OCI-M2 (cell line): Measurements from ENCODE around the gene BCO1.

ENCODE experiments used
- DNase-seq: peaks from one replicate; lab custom pipeline; 2025; ENCODE audit not compliant: unreplicated experiment; lab: John Stamatoyannopoulos, UW

Gene BCO1

DNA sequence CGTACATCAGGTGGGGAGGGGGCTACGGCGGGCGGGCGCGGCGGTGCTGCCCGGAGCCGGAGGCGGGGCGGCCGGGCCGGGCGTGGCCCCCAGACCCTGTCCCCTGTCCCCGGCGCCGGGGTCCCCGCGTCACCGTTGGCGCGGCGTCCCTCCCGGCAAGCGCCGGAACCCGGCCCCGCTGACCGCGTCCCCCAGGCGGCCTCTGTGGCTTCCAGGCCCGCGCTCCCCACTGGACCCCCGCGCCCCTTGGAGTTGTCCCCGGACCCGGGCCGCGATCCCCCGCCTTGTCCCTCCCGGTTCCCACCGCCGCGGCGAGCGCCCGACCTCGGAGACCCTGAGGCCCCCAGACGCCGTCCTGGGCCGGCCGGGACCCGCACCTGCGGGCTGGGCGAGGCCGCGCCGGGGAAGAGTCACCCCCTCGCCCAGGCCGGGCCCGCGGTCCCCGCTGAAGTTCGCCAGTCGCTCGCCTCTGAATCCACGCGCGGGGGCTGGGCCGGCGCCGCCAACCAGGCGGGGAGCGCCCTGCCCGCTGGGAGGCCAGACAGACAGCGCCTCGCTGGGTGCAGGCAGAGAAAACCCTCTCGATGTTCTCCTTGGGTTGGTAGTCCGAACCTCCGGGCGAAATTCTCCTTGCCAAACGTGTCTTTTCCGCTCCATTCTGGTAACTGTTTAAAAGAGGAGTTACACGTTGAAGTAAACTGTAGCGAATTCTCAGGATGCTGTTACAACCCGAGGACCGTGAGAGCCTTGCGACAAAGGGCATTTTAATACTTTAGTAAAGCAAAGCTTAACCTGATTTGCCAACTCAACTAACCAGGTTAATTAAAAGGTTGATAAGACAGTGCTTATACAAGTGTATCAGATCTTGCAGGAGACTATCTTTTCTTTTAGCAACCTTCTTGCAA, 77.0 kb downstream of the BCO1 start:
- DNase-seq: no peak

- no peak for DNase-seq
These were observed 77.6 kb downstream of the BCO1 start for GRCh38 chr16:81316176-81316496.

GRCh38 chr16:81318711-81319110, 80.2 kb downstream of the BCO1 start:
- DNase-seq: no peak

GRCh38 chr16:81319221-81319912, 80.9 kb downstream of the BCO1 start:
- no peak for DNase-seq

DNA sequence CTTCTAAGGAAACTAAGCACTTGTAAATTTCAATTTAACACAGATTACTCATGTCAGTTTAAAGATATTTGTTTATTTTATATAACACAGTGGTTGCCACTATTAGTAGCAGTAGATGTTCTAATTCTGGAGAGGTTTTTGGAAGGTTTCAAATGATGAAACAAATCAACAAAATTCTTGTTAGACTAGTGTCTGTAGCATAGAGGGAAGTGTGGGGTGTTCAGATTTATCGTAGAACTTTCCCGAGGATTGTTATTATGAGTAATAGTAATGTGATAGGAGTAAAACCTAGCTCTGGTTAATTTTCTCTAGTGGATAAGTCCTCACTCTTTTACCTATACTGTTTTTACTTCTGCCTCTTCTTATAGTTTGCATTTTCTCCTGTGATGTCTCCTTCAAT, 82.5 kb downstream of the BCO1 start:
- DNase-seq: no peak

DNA sequence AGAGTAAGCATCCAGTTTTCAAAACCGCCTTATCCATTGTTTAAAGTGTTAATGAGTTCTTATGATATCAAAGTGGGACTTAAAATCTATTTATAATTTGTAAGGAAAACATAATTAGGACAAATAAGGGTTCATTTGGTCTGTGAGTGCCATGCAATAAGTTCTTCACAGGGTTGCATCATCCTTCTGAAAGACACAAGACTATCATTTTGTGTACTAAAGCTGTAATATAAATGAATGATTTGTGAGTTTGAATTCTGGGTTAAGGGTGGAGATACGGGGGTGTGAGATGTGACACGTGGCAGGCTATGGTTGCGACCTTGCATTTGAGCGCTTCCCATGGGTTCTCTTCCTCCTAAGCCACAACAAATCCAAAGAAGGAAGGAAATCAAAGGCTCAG, 83.0 kb downstream of the BCO1 start:
- DNase-seq: no peak

GRCh38 chr16:81324808-81325207, 86.3 kb downstream of the BCO1 start:
- DNase-seq: no peak

DNA sequence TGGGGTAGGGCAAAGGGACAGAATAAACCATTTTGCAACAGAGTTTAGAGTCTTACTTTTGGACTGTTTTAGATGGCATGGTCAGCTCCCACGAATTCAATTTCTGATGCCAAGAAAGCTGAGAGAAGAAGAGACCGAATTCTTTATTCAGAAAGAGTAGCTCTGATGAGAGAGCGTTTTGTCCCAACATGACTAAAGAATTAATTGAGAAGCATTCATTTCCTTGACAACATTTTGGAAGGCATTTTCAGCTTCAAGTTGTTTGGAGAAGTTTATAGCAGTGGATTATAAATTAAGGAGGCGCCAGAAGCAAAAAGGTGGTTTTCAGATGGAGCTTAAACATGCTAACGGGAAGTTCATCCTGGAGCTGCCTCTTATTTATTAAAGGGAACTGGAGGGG, 88.5 kb downstream of the BCO1 start:
- no peak for DNase-seq

DNA sequence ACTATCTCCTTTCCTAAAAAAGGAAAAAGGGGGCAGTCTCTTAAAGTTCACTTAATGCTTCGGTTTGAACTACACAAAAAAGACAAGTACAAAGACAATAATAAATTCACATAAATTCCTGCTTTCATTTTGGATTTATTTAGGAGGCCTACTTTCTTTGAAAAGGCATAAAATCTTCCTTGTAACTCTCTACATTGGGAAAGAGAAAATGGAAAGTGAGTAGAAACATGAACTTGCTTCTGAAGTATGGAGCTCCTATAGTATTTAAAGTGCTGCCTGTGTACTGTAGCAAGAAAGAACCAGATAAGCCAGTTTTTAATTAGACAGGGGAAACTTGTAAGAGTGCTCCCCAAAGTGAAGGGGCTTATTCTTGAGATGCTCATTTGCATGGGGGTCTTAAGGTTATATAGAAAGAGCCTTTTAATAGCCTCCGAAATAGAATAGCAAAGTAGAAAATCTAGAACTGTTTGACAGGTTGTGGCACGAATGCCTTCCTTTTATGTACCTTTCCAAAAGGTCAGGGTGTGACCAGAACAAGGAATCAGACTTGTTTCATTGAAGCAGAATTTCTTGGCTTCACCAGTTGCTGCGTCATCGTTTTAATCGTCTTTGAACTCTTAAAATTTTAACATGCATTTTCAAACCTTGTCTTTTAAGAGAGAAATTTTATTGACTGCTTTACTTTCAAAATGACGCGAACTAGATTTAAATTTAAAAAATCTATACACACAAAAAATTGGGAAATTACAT, 89.1 kb downstream of the BCO1 start:
- no peak for DNase-seq

GRCh38 chr16:81329947-81330346, 91.5 kb downstream of the BCO1 start:
- no peak for DNase-seq

DNA sequence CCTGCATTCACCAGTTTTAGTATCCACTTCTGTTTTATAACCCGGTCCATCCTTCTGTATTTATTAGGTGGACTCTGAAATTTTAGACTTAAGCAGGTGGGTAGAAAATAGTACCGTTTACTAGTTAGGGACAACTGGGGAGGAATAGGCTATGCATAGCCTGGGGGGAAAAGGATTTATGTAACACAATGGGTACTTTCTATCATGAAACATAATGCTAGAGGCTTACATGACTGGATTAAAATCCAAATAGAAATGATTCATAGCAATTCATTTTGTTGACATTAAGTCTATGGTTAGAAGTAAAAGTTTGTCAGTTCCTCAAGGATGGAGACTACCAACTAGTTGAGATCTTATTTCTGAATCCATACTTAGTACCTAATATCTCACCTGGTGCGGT, 94.9 kb downstream of the BCO1 start:
- DNase-seq: no peak

DNA sequence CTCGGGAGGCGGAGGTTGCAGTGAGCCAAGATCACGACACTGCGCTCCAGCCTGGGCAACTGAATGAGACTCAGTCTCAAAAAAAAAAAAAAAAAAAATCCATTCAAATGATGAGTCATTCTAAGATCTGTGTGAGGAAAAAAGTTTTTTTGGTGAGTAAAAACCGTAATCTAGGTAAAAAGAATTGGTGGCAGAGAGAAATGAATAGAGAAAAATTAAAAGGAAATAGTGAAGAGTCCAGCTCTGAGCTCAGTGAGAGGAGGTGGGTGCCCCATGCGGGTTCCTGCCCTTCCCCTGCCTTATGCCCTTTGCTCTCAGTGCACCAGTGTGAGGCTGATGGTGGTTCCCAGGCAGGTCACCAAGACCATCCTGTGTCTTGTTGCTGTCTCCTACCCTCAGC, 97.2 kb downstream of the BCO1 start:
- no peak for DNase-seq

GRCh38 chr16:81337097-81337496, 98.6 kb downstream of the BCO1 start:
- DNase-seq: no peak
